K562 (cell line): ENCODE results near the gene SVIP. TPM values are rescaled to one million over a fixed set of nuclear protein-coding genes. Genes with fewer than 3 reads are reported as not detected.

Source experiments
- ARID1B ChIP-seq: fragments of 450-650 bp; IDR thresholded peaks from 2 replicates; pipeline ENCODE4 v1.6.1; 2016; ENCODE audit warnings: antibody characterized with exemption, mild to moderate bottlenecking, inconsistent platforms
- BRCA1 ChIP-seq, 2 experiments: fragments of 450-650 bp in 1 of 2; sonication (generic) in 1 of 2; formaldehyde crosslinking in 1 of 2; IDR thresholded peaks; 2 replicates each; pipeline versions ENCODE4 v1.5.0 to v1.6.1; 2017 to 2020; ENCODE audit warnings: mild to moderate bottlenecking in 1 of 2, missing genetic modification reagents in 1 of 2
- CBX8 ChIP-seq: fragments of 200-600 bp; sonication (generic); IDR thresholded peaks from 2 replicates; pipeline ENCODE4 v1.6.1; 2012; ENCODE audit warnings: borderline replicate concordance, mixed run types, low read depth, mild to moderate bottlenecking, moderate library complexity, mixed read lengths, low read length, control low read depth, inconsistent platforms; ENCODE audit not compliant: poor library complexity, severe bottlenecking; ENCODE audit errors: extremely low read depth
- HNRNPK ChIP-seq: fragments of 200-400 bp; formaldehyde crosslinking; IDR thresholded peaks from one replicate; pipeline ENCODE4 v1.6.1; 2018; ENCODE audit warnings: mild to moderate bottlenecking, low read depth, low read length; ENCODE audit not compliant: poor library complexity, severe bottlenecking
- MAFG ChIP-seq: fragments of 450-650 bp; conservative IDR thresholded peaks from 2 replicates; pipeline ENCODE4 v1.6.1; 2016; ENCODE audit warnings: missing genetic modification characterization, missing compliant biosample characterization
- OTX1 ChIP-seq: fragments of 450-650 bp; formaldehyde crosslinking; IDR thresholded peaks from 2 replicates; pipeline ENCODE4 v1.4.0; 2022; ENCODE audit warnings: mild to moderate bottlenecking
- YY1 ChIP-seq, 3 experiments: IDR thresholded peaks; 2 replicates each; pipeline ENCODE4 v1.6.1; 2011; ENCODE audit warnings: low read length in 2 of 3, mild to moderate bottlenecking in 2 of 3, moderate library complexity in 2 of 3, borderline replicate concordance in 1 of 3, control low read depth in 1 of 3, low read depth in 1 of 3; ENCODE audit not compliant: insufficient read depth in 3 of 3, insufficient replicate concordance in 2 of 3, control insufficient read depth in 1 of 3, insufficient read length in 1 of 3; ENCODE audit errors: extremely low read depth in 1 of 3
- polyA plus RNA-seq, 8 experiments: library from polyadenylated mRNA; depleted of rRNA in 4 of 8; stranded (reverse) in 5 of 8; unstranded in 3 of 8; fragments of >200 nt; fragmentation: Nextera tagmentation in 2 of 8; fragmentation: Illumina TruSeq in 1 of 8; extraction: Ambion mirVana in 2 of 8; extraction: Trizol in 1 of 8; gene quantifications; 2 replicates each; pipeline versions ENCODE4 v1.2.1 to v1.2.3, GENCODE V29; 2011 to 2014; ENCODE audit warnings: inconsistent platforms in 1 of 8, missing spikeins in 1 of 8
- total RNA-seq, 7 experiments: library from RNA; depleted of rRNA in 6 of 7; stranded (reverse); fragments of >200 nt in 6 of 7; fragmentation: Illumina TruSeq in 2 of 7; extraction: Trizol in 2 of 7; gene quantifications; 2 replicates each; pipeline versions ENCODE4 v1.2.1 to v1.2.3, GENCODE V29; 2011 to 2021; ENCODE audit warnings: low replicate concordance in 1 of 7
- TF ChIP-seq, protein P1 (sequence below): sonication (generic); formaldehyde crosslinking; IDR thresholded peaks from 2 replicates; pipeline ENCODE4 v1.8.1; 2022; ENCODE audit warnings: missing genetic modification reagents
- TF ChIP-seq, protein P2 (sequence below): fragments of 250-450 bp; sonication (Bioruptor Pico); IDR thresholded peaks from 2 replicates; pipeline ENCODE4 v1.8.0; 2022; ENCODE audit warnings: moderate library complexity, mild to moderate bottlenecking, inconsistent platforms

SVIP gene
- total and polyA plus RNA-seq, 9 of the 15 experiments (the other 6 are each of a cell fraction or from before 2014, with no cell fraction given): 17.9 to 62.5 (median 47.5) TPM

DNA sequence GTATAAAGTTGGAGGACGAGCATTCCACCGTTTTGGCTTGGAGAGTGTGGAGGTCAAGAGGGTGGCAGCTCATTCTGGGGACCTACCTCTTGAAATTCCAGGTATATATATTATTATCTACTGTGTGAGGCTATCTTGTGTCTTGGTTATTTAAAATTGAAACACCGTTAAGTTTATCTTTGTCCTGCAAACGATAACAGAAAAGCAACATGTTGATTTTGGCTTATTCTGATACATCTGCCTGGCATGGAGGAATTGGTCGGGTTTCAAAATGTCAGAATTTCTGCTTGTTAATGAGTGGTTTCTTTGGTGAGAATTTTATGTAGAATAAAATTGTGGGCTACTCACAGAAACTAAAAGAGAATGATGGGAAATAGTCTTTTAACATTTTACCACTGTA, 54.4 kb downstream of the SVIP start (continued):
- TF ChIP-seq CBX8 (no peak), OTX1 (CRISPR knock-in tag) (no peak), YY1 (IDR thresholded peaks at IDR 0.05; ENCODE audit: borderline replicate concordance in 1 of 3, control insufficient read depth in 1 of 3, extremely low read depth in 1 of 3, insufficient read depth in 3 of 3, insufficient read length in 1 of 3, insufficient replicate concordance in 2 of 3, low read depth in 1 of 3, low read length in 2 of 3) (no peak), MAFG (tag) (no peak), BRCA1 (IDR thresholded peaks at IDR 0.05) (no peak), BRCA1 (CRISPR knock-in tag; IDR thresholded peaks at IDR 0.05) (no peak), HNRNPK (no peak), ARID1B (no peak)
- TF ChIP-seq, protein P1, sequence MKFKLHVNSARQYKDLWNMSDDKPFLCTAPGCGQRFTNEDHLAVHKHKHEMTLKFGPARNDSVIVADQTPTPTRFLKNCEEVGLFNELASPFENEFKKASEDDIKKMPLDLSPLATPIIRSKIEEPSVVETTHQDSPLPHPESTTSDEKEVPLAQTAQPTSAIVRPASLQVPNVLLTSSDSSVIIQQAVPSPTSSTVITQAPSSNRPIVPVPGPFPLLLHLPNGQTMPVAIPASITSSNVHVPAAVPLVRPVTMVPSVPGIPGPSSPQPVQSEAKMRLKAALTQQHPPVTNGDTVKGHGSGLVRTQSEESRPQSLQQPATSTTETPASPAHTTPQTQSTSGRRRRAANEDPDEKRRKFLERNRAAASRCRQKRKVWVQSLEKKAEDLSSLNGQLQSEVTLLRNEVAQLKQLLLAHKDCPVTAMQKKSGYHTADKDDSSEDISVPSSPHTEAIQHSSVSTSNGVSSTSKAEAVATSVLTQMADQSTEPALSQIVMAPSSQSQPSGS (CRISPR knock-in tag): no peak
- TF ChIP-seq, protein P2, sequence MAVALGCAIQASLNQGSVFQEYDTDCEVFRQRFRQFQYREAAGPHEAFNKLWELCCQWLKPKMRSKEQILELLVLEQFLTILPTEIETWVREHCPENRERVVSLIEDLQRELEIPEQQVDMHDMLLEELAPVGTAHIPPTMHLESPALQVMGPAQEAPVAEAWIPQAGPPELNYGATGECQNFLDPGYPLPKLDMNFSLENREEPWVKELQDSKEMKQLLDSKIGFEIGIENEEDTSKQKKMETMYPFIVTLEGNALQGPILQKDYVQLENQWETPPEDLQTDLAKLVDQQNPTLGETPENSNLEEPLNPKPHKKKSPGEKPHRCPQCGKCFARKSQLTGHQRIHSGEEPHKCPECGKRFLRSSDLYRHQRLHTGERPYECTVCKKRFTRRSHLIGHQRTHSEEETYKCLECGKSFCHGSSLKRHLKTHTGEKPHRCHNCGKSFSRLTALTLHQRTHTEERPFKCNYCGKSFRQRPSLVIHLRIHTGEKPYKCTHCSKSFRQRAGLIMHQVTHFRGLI (CRISPR knock-in tag): no peak
